Measurements from ENCODE around the gene CHST6.
"Not testable (repeated sequence)": the region's sequence is repeated elsewhere in the genome, so short reads cannot be mapped to it uniquely, and the experiment has no call there.

- not testable (repeated sequence) for TF ChIP-seq CTCF (IDR thresholded peaks at IDR 0.05; ENCODE audit: insufficient read depth, low read length); GABPA (IDR thresholded peaks at IDR 0.05; ENCODE audit: low read depth); REST (IDR thresholded peaks at IDR 0.05; ENCODE audit: insufficient replicate concordance, low read depth); POLR2AphosphoS5 (IDR thresholded peaks at IDR 0.05; ENCODE audit: low read depth)
Observed at GRCh38 chr16:75538882-75539565, 43.8 kb upstream of the CHST6 start.

Measured in HL-60 (cell line).